Cardiac fibroblast (primary cell): Measurements from ENCODE around the gene CSNK1D.

Experiments used
- DNase-seq, 2 donors: peaks; one replicate each; pipeline versions ENCODE4 v3.0.0 to v3.0.0-alpha.2; 2010; ENCODE audit warnings: low read depth in 2 of 2
- H3K4me3 ChIP-seq, 2 donors: replicated peaks in 1 of 2; 1 replicate in 1 of 2; 2 replicates in 1 of 2; pipeline ENCODE4 v1.5.1; 2011; ENCODE audit warnings: low read depth in 2 of 2, low read length in 2 of 2, mild to moderate bottlenecking in 2 of 2, moderate library complexity in 1 of 2
- TF ChIP-seq, protein P1 (sequence below): IDR thresholded peaks from one replicate; pipeline ENCODE4 v1.5.1; 2011; ENCODE audit warnings: low read depth, mild to moderate bottlenecking, low read length, inconsistent platforms

The CSNK1D gene

DNA sequence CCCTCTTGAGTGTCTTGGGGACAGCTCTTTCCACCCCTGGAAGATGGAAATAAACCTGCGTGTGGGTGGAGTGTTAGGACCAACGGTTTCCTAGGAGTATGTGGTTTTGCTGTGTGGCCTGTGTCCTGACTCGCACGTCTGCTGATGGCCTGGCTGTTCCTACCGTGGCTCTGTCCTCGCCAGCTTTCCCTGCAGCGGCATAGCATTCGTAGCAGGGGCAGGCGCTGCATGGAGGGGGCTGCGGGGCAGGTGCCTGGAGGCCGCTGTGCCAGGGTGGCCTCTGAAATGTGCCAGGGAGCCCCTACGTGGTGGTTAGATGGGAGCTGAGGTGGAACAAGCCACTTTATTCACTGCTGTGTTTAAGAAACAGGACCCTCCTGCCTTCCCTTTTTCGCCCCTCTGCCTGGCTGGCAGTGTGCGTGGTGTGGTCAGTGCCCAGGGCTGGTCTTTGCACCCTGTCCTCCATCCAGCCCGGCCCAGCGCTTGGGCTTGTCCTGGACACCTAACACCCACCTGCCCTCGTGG is 34.0 kb downstream of the CSNK1D start:
- DNase-seq = peak in 1 of 2 donors; percentile 28
- H3K4me3 ChIP-seq = no peak overlapping the region
- TF ChIP-seq, protein P1, sequence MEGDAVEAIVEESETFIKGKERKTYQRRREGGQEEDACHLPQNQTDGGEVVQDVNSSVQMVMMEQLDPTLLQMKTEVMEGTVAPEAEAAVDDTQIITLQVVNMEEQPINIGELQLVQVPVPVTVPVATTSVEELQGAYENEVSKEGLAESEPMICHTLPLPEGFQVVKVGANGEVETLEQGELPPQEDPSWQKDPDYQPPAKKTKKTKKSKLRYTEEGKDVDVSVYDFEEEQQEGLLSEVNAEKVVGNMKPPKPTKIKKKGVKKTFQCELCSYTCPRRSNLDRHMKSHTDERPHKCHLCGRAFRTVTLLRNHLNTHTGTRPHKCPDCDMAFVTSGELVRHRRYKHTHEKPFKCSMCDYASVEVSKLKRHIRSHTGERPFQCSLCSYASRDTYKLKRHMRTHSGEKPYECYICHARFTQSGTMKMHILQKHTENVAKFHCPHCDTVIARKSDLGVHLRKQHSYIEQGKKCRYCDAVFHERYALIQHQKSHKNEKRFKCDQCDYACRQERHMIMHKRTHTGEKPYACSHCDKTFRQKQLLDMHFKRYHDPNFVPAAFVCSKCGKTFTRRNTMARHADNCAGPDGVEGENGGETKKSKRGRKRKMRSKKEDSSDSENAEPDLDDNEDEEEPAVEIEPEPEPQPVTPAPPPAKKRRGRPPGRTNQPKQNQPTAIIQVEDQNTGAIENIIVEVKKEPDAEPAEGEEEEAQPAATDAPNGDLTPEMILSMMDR = no peak

DNA sequence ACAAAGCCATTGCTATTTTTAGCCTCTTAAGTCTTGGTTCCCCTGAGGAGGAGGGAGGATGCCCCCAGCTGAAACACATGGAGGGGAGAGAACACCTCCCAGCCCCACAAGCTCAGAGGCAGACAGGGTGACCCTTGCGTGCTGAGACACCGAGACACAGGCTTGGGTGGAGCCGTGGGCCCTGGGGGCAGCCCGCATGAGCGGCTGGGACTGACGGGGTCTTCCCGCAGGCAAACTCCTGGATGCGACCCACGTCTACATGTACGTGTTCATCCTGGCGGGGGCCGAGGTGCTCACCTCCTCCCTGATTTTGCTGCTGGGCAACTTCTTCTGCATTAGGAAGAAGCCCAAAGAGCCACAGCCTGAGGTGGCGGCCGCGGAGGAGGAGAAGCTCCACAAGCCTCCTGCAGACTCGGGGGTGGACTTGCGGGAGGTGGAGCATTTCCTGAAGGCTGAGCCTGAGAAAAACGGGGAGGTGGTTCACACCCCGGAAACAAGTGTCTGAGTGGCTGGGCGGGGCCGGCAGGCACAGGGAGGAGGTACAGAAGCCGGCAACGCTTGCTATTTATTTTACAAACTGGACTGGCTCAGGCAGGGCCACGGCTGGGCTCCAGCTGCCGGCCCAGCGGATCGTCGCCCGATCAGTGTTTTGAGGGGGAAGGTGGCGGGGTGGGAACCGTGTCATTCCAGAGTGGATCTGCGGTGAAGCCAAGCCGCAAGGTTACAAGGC is 34.9 kb downstream of the CSNK1D start:
- H3K4me3 ChIP-seq = no peak overlapping the region
- peak; percentile 81 to 89 for DNase-seq
- TF ChIP-seq, protein P1 = no peak

- TF ChIP-seq, protein P1 = no peak
- no peak overlapping the region for H3K4me3 ChIP-seq
- no peak for DNase-seq
Measured at GRCh38 chr17:82237746-82238471, 35.6 kb downstream of the CSNK1D start.

GRCh38 chr17:82237083-82237745 is 36.3 kb downstream of the CSNK1D start:
- no peak for DNase-seq
- no peak overlapping the region for H3K4me3 ChIP-seq
- TF ChIP-seq, protein P1 = no peak

DNA sequence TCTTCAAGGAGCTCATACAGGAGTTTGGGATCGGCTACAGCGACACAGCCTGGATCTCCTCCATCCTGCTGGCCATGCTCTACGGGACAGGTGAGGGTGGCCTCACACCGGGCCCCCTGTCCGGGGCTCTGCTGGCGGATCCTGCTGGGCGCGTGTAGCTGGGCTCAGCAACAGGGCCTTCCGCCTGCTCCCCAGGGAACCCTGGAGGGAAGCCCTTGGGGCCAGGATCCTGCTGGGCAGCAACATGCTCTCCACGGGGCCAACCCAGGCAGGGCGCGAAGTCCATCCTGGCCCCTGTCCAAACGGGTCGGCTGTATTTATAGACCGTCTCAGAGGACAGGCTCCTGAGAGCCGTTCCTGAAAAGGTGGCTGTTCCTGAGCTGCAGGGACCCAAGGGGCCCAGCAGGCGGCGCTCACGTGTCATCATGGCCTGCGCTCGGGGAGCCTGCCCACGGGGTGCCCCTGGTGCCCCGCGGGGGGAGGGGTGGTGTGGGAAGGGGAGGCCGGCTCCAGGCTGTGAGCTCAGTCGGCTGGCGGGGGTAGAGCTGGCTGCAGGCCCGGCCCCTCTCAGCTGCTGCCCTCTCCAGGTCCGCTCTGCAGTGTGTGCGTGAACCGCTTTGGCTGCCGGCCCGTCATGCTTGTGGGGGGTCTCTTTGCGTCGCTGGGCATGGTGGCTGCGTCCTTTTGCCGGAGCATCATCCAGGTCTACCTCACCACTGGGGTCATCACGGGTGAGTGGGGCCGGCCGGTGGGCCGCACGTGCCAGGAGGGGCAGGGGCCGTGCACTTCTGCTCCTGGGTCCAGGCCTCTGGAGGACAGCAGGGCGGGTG is 37.1 kb downstream of the CSNK1D start:
- H3K4me3 ChIP-seq = no peak overlapping the region
- DNase-seq = peak; percentile 59 to 64
- TF ChIP-seq, protein P1 = peak; percentile 80

GRCh38 chr17:82235775-82236141 is 37.7 kb downstream of the CSNK1D start:
- TF ChIP-seq, protein P1 = no peak
- H3K4me3 ChIP-seq = no peak overlapping the region
- DNase-seq = no peak
